Pulmonary artery endothelial cell (primary cell): Measurements from ENCODE around the gene DNAH14. TPM values are rescaled to one million over a fixed set of nuclear protein-coding genes. Genes with fewer than 3 reads are reported as not detected.

Experiments
- DNase-seq: peaks from one replicate; pipeline ENCODE4 v3.0.0-alpha.2; 2011; ENCODE audit warnings: low read depth, low spot score
- total RNA-seq: library from RNA; depleted of rRNA; stranded (reverse); fragments of >200 nt; gene quantifications from 2 replicates; pipeline ENCODE4 v1.2.3, GENCODE V29; 2014

The DNAH14 gene
- total RNA-seq, 1 donor from 2014 or later: 1.9 TPM

DNA sequence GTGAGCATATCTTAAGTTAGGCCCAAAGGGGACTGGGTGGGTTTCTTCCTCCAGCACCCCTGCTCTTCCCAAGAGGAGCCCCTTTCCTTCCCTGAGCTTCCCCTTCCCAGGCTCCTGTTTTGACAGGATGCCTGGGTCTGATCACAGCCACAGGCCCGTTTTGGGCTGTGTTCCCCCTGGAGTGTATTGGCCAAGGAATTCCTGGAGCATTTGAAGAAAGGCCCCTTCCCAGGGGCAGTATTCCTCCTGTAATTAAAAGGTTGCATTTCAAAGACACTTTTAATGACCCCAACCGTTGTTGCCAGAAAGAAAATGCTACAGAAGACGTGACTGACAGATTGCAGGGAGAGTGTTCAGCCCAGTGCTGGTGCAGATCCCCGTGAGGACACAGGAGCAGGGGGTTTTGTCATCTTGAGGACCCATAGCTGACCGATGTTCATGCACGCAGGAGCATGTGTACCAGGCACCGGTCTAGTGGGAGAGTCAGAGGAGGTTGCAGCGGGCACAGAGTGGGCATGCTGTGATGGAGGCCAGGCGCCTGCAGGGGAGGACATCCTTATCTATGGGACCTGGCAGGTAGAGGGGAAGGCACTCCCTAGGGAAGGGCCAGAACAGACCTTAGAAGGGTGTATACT, 517.6 kb downstream of the DNAH14 start:
- no peak for DNase-seq

DNA sequence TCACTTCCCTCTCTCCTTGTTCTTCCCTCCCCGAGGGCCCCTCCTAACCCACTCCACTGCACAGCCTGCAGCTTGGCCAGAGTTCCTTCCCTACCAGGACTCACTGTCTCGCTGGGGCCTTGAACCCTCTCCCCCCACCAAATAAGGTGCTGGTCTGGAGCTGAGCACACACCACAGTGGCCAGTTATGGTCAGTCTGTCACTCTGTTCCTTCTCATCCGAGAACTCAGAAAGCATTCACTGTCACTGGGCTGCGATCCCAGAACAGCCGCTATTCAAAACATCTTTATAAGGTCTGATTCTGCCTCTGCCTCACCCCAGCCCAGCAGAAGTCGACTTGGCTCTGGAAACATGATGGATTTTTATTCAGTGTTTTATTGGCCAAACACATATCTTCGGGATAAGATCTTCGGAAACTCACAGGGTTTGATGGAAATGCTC, 518.2 kb downstream of the DNAH14 start:
- no peak for DNase-seq

DNA sequence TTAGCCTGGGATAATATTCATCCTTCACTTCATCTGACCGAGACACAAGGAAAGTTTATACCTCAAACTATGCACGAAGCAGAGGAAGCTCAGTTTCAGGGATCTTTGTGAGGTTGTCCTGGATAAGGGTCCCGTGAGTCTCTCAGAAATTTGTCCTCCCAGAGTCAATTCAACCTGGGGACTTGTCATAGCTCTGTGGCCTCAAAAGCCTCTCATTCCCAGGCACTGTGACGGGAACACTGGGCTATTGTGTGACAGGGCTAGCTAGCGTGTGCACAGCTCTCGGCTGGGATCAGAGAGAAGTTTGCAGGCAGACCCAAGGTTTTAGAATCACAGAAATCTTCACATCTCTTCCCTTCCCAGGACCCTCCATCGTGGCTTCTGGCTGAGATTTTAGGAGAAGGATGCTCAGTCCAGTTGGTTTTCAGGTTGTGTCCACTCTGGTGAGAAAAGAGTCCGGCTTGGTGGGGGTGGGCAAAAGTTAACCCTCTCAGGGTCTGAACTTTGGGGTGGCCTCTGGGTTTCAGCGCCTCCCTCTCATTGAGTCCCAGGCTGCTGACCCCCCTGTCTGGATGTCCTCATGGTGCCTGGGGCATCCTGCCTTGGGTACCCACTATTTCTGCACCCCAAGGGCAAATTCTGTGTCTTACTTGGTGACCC, 518.8 kb downstream of the DNAH14 start:
- DNase-seq: no peak
